ENCODE measurements around the gene KCNJ6.

Gene KCNJ6

GRCh38 chr21:37574316-37574715 is 341.9 kb downstream of the KCNJ6 start:
- no peak for TF ChIP-seq CTCF (IDR thresholded peaks at IDR 0.05; ENCODE audit: low read depth, low read length)
- no peak for DNase-seq (ENCODE audit: low read depth in 2 of 2)
- no peak overlapping the region for H3K4me3 ChIP-seq (replicated peaks in 1 of 2; ENCODE audit: low read depth in 2 of 2, low read length in 2 of 2)

- no peak for DNase-seq (ENCODE audit: low read depth in 2 of 2)
- no peak overlapping the region for H3K4me3 ChIP-seq (replicated peaks in 1 of 2; ENCODE audit: low read depth in 2 of 2, low read length in 2 of 2)
- no peak for TF ChIP-seq CTCF (IDR thresholded peaks at IDR 0.05; ENCODE audit: low read depth, low read length)
Measured at GRCh38 chr21:37571442-37571841, 344.8 kb downstream of the KCNJ6 start.

- no peak for DNase-seq (ENCODE audit: low read depth in 2 of 2)
- no peak overlapping the region for H3K4me3 ChIP-seq (replicated peaks in 1 of 2; ENCODE audit: low read depth in 2 of 2, low read length in 2 of 2)
- TF ChIP-seq CTCF (IDR thresholded peaks at IDR 0.05; ENCODE audit: low read depth, low read length): no peak
Measured at GRCh38 chr21:37568916-37569315, 347.3 kb downstream of the KCNJ6 start.

GRCh38 chr21:37568415-37568814 is 347.8 kb downstream of the KCNJ6 start:
- TF ChIP-seq CTCF (IDR thresholded peaks at IDR 0.05; ENCODE audit: low read depth, low read length): no peak
- DNase-seq (ENCODE audit: low read depth in 2 of 2): no peak

GRCh38 chr21:37566790-37567615 is 349.3 kb downstream of the KCNJ6 start:
- TF ChIP-seq CTCF (IDR thresholded peaks at IDR 0.05; ENCODE audit: low read depth, low read length): no peak
- peak; percentile 6 to 21 for DNase-seq (ENCODE audit: low read depth in 2 of 2)
- no peak overlapping the region for H3K4me3 ChIP-seq (replicated peaks in 1 of 2; ENCODE audit: low read depth in 2 of 2, low read length in 2 of 2)

More at GRCh38 chr21:37568415-37568814, 347.8 kb downstream of the KCNJ6 start:
- no peak overlapping the region for H3K4me3 ChIP-seq (replicated peaks in 1 of 2; ENCODE audit: low read depth in 2 of 2, low read length in 2 of 2)

GRCh38 chr21:37565530-37566223 is 350.6 kb downstream of the KCNJ6 start:
- peak; percentile 15 to 21 for DNase-seq (ENCODE audit: low read depth in 2 of 2)
- TF ChIP-seq CTCF (IDR thresholded peaks at IDR 0.05; ENCODE audit: low read depth, low read length): no peak
- no peak overlapping the region for H3K4me3 ChIP-seq (replicated peaks in 1 of 2; ENCODE audit: low read depth in 2 of 2, low read length in 2 of 2)

All from cardiac fibroblast (primary cell).